Testis (tissue), 3 donors: Measurements from ENCODE around the gene ATG7. TPM values are rescaled to one million over a fixed set of nuclear protein-coding genes. Genes with fewer than 3 reads are reported as not detected.
A peak's percentile ranks its signal among the peaks of the same experiment; 100 is the strongest.
"Not testable (repeated sequence)": the region's sequence is repeated elsewhere in the genome, so short reads cannot be mapped to it uniquely, and the experiment has no call there.

Experiments used
- DNase-seq: peaks from one replicate; pipeline ENCODE4 v3.0.0-alpha.2; 2019
- H3K27ac ChIP-seq, 2 donors: fragments of 200-600 bp; sonication (generic); one replicate each; pipeline ENCODE4 v1.5.1; 2019
- H3K27me3 ChIP-seq: fragments of 200-600 bp; sonication (generic); one replicate; pipeline ENCODE4 v1.5.1; 2019
- H3K36me3 ChIP-seq: fragments of 200-600 bp; sonication (generic); one replicate; pipeline ENCODE4 v1.5.1; 2017; ENCODE audit warnings: low read depth; ENCODE audit errors: missing control alignments
- H3K4me1 ChIP-seq: fragments of 200-600 bp; sonication (generic); one replicate; pipeline ENCODE4 v1.5.1; 2019
- H3K4me3 ChIP-seq, 2 donors: fragments of 200-600 bp; sonication (generic); one replicate each; pipeline ENCODE4 v1.5.1; 2017 to 2019
- H3K9me3 ChIP-seq: fragments of 200-600 bp; sonication (generic); one replicate; pipeline ENCODE4 v1.5.1; 2017
- POLR2A ChIP-seq: fragments of 450-650 bp; IDR thresholded peaks from one replicate; pipeline ENCODE4 v1.6.1; 2017; ENCODE audit warnings: antibody characterized with exemption, mild to moderate bottlenecking, moderate library complexity
- WGBS, 2 donors: methylation state at CpG; one replicate each; pipeline ENCODE4 v1.1.5; 2018; 5-methylcytosine and 5-hydroxymethylcytosine counted together
- intact Hi-C: fragments of 100-400 bp; cut with DNase I; formaldehyde crosslinking; loops from one replicate; pipeline ENCODE4 v1.15.1; 2023; ENCODE audit warnings: low total_unique reads
- polyA plus RNA-seq: library from polyadenylated mRNA; stranded (reverse); fragments of 350-450 nt; fragmentation: Illumina TruSeq; extraction: RNeasy Lipid Tissue Mini Kit (QIAGEN cat#74804); gene quantifications from one replicate; pipeline ENCODE4 v1.2.3, GENCODE V29; 2014; ENCODE audit warnings: low read depth, low replicate concordance; ENCODE audit not compliant: insufficient read depth
- total RNA-seq, 2 donors: library from RNA; depleted of rRNA; stranded (reverse); fragments of >200 nt; gene quantifications; one replicate each; pipeline ENCODE4 v1.2.3, GENCODE V29; 2016
- TF ChIP-seq, protein P1 (sequence below), 3 experiments: fragments of 450-650 bp in 2 of 3; fragments of 200-600 bp in 1 of 3; sonication (generic) in 1 of 3; IDR thresholded peaks; one replicate each; pipeline ENCODE4 v1.5.1; 2016 to 2019; ENCODE audit warnings: antibody characterized with exemption in 3 of 3, mild to moderate bottlenecking in 2 of 3, moderate library complexity in 1 of 3

The ATG7 gene
- total and polyA plus RNA-seq, 3 donors from 2014 or later = 52.9 to 95.4 (median 86.0) TPM

- peak; percentile 90 for DNase-seq
- no peaks in the 10 kb centered on the region for H3K27me3 ChIP-seq
- H3K36me3 ChIP-seq = no peaks in the 10 kb centered on the region
- no peaks in the 10 kb centered on the region for H3K9me3 ChIP-seq
- no peak for TF ChIP-seq POLR2A
- TF ChIP-seq, protein P1, sequence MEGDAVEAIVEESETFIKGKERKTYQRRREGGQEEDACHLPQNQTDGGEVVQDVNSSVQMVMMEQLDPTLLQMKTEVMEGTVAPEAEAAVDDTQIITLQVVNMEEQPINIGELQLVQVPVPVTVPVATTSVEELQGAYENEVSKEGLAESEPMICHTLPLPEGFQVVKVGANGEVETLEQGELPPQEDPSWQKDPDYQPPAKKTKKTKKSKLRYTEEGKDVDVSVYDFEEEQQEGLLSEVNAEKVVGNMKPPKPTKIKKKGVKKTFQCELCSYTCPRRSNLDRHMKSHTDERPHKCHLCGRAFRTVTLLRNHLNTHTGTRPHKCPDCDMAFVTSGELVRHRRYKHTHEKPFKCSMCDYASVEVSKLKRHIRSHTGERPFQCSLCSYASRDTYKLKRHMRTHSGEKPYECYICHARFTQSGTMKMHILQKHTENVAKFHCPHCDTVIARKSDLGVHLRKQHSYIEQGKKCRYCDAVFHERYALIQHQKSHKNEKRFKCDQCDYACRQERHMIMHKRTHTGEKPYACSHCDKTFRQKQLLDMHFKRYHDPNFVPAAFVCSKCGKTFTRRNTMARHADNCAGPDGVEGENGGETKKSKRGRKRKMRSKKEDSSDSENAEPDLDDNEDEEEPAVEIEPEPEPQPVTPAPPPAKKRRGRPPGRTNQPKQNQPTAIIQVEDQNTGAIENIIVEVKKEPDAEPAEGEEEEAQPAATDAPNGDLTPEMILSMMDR (IDR thresholded peaks at IDR 0.05) = no peak
- 24 to 31% methylated on average over 9 of the region's 9 CpGs for WGBS, 2 donors
- peak overlapping the region; percentile 51 to 90 for H3K27ac ChIP-seq
- intact Hi-C loops = no loop called here
- H3K4me3 ChIP-seq = no peak overlapping the region
- peaks cover 30% of the 10 kb centered on the region for H3K4me1 ChIP-seq
Observed at GRCh38 chr3:11509173-11510000, 237.2 kb downstream of the ATG7 start.

DNA sequence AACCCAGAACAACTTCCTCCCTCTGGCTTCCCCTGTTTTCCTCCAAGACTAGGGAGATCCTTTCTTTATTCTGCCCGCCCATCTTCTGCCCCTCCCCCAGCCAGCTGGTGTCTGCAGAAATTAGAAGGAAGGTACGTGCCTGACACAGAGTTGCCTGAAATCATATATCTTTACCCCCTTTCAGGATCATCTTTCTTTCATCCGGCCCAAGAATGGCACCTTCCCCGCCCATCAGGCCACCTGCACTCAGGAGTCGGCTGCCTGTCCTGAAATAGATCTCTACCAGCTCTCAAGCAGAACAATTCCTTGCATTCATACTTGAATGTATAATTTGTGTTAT lies 237.8 kb downstream of the ATG7 start:
- no peak for DNase-seq
- Histone ChIP-seq H3K36me3 (no peaks in the 10 kb centered on the region), H3K4me1 (peaks cover 31% of the 10 kb centered on the region), H3K27ac (peak overlapping the region; percentile 32 to 90), H3K27me3 (no peaks in the 10 kb centered on the region), H3K9me3 (no peaks in the 10 kb centered on the region), H3K4me3 (no peak overlapping the region)
- 67 to 81% methylated on average over 5 of the region's 5 CpGs for WGBS, 2 donors
- no peak for TF ChIP-seq POLR2A
- TF ChIP-seq, protein P1 (IDR thresholded peaks at IDR 0.05) = no peak
- intact Hi-C loops = no loop called here

DNA sequence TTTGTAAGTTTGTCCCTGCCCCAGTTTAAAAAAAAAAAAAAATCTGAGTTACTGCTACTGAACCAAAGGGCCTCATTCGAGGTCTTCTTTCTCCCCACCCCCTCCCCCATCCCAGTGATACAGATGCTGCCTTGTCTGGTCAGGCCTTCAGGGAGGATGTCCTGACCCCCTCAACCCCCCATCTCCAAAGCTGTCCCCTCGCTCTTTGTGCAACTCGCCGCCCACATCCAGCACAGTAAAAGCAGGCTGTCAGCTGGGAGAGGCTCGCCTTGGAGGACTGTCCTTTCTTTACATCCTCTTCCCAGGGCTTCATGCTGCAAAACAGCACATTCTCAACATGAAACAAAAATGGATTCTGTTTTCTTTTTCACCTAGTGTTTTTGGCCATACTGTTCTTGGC lies 238.2 kb downstream of the ATG7 start:
- no peaks in the 10 kb centered on the region for H3K27me3 ChIP-seq
- H3K4me3 ChIP-seq = no peak overlapping the region
- peak overlapping the region; percentile 32 to 90 for H3K27ac ChIP-seq
- intact Hi-C loops = no loop called here
- no peaks in the 10 kb centered on the region for H3K9me3 ChIP-seq
- DNase-seq = no peak
- no peak for TF ChIP-seq POLR2A
- TF ChIP-seq, protein P1 (IDR thresholded peaks at IDR 0.05) = no peak
- H3K36me3 ChIP-seq = no peaks in the 10 kb centered on the region
- 78 to 82% methylated on average over 5 of the region's 5 CpGs for WGBS, 2 donors
- H3K4me1 ChIP-seq = peaks cover 31% of the 10 kb centered on the region

DNA sequence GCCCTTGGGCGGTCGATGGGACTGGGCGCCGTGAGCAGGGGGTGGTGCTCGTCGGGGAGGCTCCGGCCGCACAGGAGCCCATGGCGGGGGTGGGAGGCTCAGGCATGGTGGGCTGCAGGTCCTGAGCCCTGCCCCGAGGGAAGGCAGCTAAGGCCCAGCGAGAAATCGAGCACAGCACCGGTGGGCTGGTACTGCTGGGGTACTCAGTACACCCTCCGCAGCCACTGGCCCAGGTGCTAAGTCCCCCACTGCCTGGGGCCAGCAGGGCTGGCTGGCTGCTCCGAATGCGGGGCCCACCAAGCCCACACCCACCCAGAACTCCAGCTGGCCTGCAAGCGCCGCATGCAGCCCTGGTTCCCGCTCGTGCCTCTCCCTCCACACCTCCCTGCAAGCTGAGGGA lies 239.4 kb downstream of the ATG7 start:
- DNase-seq, H3K27me3 ChIP-seq, H3K36me3 ChIP-seq, intact Hi-C loops, H3K9me3 ChIP-seq, H3K4me3 ChIP-seq: not testable (repeated sequence)
- WGBS, 2 donors = 89% methylated on average over 18 of the region's 20 CpGs; no CpG with 5 or more reads in 1 of the 2 donors
- peak overlapping the region in 1 of 2 donors; percentile 58 for H3K27ac ChIP-seq
- H3K4me1 ChIP-seq = peaks cover 31% of the 10 kb centered on the region

DNA sequence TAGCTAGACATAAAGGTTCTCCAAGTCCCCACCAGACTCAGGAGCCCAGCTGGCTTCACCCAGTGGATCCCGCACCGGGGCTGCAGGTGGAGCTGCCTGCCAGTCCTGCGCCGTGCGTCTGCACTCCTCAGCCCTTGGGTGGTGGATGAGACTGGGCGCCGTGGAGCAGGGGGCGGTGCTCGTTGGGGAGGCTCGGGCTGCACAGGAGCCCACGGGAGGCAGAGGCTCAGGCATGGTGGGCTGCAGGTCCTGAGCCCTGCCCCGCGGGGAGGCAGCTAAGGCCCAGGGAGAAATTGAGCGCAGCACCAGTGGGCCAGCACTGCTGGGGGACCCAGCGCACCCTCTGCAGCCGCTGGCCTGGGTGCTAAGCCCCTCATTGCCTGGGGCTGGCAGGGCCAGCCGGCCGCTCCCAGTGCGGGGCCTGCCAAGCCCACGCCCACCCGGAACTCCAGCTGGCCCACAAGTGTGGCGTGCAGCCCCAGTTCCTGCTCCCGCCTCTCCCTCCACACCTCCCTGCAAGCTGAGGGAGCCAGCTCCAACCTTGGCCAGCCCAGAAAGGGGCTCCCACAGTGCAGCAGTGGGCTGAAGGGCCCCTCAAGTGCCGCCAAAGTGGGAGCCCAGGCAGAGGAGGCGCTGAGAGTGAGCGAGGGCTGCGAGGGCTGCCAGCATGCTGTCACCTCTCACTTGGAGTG lies 241.1 kb downstream of the ATG7 start:
- H3K4me3 ChIP-seq, H3K9me3 ChIP-seq, H3K36me3 ChIP-seq, DNase-seq, H3K27ac ChIP-seq, H3K27me3 ChIP-seq, intact Hi-C loops: not testable (repeated sequence)
- peaks cover 28% of the 10 kb centered on the region for H3K4me1 ChIP-seq
- WGBS, 2 donors = 90 to 98% methylated on average over 22 to 25 of the region's 27 CpGs
